Esophagus squamous epithelium (tissue), 4 donors: ENCODE measurements around the gene CRYL1.

ENCODE experiments used
- POLR2A ChIP-seq, 4 donors: fragments of 450-650 bp; IDR thresholded peaks; one replicate each; pipeline ENCODE4 v1.6.1; 2017; ENCODE audit warnings: antibody characterized with exemption in 4 of 4, mild to moderate bottlenecking in 4 of 4, moderate library complexity in 3 of 4
- TF ChIP-seq, protein P1 (sequence below), 6 experiments: fragments of 450-650 bp in 4 of 6; fragments of 200-600 bp in 2 of 6; sonication (generic) in 2 of 6; IDR thresholded peaks; one replicate each; pipeline ENCODE4 v1.5.1; 2016 to 2019; ENCODE audit warnings: antibody characterized with exemption in 6 of 6, mild to moderate bottlenecking in 4 of 6, moderate library complexity in 4 of 6

DNA sequence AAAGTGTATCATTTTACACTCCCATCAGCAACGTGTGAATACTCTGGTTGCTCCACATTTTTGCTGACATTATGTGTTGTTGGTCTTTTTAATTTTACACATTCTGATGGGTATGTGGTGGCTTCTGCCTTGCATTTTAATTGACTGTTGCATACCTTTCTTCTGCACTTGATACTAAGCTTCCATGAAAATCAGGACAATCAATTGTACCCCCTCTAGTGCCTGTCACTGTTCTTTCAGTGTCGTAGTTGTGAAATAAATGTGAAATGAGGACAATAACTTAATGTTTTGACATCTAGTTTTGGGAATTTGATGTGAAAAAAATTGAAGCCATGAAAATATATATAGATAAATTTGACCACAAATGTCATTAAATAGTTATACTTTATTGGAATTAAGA lies 48.0 kb upstream of the CRYL1 start:
- TF ChIP-seq, protein P1, sequence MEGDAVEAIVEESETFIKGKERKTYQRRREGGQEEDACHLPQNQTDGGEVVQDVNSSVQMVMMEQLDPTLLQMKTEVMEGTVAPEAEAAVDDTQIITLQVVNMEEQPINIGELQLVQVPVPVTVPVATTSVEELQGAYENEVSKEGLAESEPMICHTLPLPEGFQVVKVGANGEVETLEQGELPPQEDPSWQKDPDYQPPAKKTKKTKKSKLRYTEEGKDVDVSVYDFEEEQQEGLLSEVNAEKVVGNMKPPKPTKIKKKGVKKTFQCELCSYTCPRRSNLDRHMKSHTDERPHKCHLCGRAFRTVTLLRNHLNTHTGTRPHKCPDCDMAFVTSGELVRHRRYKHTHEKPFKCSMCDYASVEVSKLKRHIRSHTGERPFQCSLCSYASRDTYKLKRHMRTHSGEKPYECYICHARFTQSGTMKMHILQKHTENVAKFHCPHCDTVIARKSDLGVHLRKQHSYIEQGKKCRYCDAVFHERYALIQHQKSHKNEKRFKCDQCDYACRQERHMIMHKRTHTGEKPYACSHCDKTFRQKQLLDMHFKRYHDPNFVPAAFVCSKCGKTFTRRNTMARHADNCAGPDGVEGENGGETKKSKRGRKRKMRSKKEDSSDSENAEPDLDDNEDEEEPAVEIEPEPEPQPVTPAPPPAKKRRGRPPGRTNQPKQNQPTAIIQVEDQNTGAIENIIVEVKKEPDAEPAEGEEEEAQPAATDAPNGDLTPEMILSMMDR (IDR thresholded peaks at IDR 0.05): no peak
- TF ChIP-seq POLR2A (IDR thresholded peaks at IDR 0.05): no peak
